ENCODE measurements around the gene SIVA1. TPM values are rescaled to one million over a fixed set of nuclear protein-coding genes. Genes with fewer than 3 reads are reported as not detected.

SIVA1 gene
- total and polyA plus RNA-seq, 4 donors: 67.4 to 115 (median 99.6) TPM

DNA sequence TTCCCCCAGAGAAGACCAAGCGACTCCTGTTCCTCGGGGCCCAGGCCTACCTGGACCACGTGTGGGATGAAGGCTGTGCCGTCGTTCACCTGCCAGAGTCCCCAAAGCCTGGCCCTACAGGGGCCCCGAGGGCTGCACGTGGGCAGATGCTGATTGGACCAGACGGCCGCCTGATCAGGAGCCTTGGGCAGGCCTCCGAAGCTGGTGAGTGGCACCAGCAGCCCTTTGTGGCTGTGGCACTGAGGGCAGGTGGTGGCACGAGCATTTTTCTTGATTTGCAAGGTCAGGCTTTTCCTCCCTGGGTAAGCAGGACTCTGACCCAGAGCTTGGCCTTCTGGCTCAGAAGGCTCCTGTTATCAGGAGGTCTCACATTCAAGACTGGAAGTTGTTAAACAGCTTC, 2.7 kb downstream of the SIVA1 start:
- no peaks in the 10 kb centered on the region for H3K27me3 ChIP-seq (ENCODE audit: control insufficient read depth in 4 of 4, insufficient read depth in 4 of 4, low read length in 3 of 4)
- H3K36me3 ChIP-seq (ENCODE audit: control insufficient read depth in 4 of 4, insufficient read depth in 3 of 4, low read depth in 1 of 4, low read length in 3 of 4): peaks cover 5 to 37% (median 18%) of the 10 kb centered on the region in 4 donors
- no peak overlapping the region for H3K4me3 ChIP-seq (ENCODE audit: low read depth in 1 of 3, low read length in 3 of 3)
- no peak for TF ChIP-seq FOXA1 (IDR thresholded peaks at IDR 0.05)
- peak in 1 of 2 donors; percentile 40 for TF ChIP-seq HNF4A (conservative IDR thresholded peaks at IDR 0.05)
- peaks cover 8 to 34% (median 31%) of the 10 kb centered on the region in 4 donors for H3K4me1 ChIP-seq (ENCODE audit: control insufficient read depth in 4 of 4, insufficient read depth in 4 of 4, low read length in 3 of 4)
- DNase-seq (ENCODE audit: low spot score): no peak
- H3K27ac ChIP-seq (ENCODE audit: low read depth in 1 of 2, low read length in 2 of 2): no peak overlapping the region
- H3K9ac ChIP-seq (ENCODE audit: low read depth in 1 of 2, low read length in 2 of 2): no peak overlapping the region
- 52% methylated on average over 11 of the region's 11 CpGs for WGBS
- H3K9me3 ChIP-seq (ENCODE audit: control insufficient read depth in 4 of 4, low read length in 3 of 4): no peaks in the 10 kb centered on the region

DNA sequence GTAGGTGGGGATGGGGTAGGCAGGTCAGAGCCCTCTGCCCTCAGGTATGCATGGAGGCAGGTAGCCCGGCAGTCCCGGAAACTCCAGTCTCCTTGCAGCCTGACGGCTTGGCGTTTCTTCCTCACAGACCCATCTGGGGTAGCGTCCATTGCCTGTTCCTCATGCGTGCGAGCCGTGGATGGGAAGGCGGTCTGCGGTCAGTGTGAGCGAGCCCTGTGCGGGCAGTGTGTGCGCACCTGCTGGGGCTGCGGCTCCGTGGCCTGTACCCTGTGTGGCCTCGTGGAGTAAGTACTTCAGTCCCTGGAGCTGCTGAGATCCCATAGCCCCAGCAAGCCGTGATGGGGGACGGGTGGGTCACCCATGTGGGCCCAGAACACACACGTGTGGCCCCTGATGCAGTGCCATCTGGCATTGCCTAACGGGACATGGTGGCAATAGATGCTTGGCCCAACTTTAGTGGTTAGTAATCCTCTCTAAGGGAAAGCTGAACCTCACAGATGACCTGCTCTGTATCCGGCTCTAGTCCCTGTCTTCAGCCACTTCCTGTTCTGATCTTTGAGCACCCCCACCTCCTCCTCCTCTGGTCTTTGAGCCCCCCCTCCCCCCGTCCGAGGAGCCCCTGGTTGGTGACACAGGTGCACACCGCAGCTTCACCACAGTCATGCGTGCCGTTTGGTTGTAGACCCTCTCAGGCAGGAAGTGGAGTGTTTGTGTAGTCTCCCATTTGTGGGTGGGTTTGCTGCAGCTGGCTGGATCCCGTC, 3.7 kb downstream of the SIVA1 start:
- H3K4me1 ChIP-seq (ENCODE audit: control insufficient read depth in 4 of 4, insufficient read depth in 4 of 4, low read length in 3 of 4): peaks cover 8 to 34% (median 31%) of the 10 kb centered on the region in 4 donors
- H3K27ac ChIP-seq (ENCODE audit: low read depth in 1 of 2, low read length in 2 of 2): no peak overlapping the region
- peaks cover 5 to 40% (median 18%) of the 10 kb centered on the region in 4 donors for H3K36me3 ChIP-seq (ENCODE audit: control insufficient read depth in 4 of 4, insufficient read depth in 3 of 4, low read depth in 1 of 4, low read length in 3 of 4)
- H3K4me3 ChIP-seq (ENCODE audit: low read depth in 1 of 3, low read length in 3 of 3): no peak overlapping the region
- no peak for TF ChIP-seq HNF4A (conservative IDR thresholded peaks at IDR 0.05)
- no peak for TF ChIP-seq HNF4G (IDR thresholded peaks at IDR 0.05)
- TF ChIP-seq FOXA2 (IDR thresholded peaks at IDR 0.05): no peak
- TF ChIP-seq SP1 (IDR thresholded peaks at IDR 0.05): no peak
- TF ChIP-seq TAF1 (conservative IDR thresholded peaks at IDR 0.05): no peak
- TF ChIP-seq, protein P1, sequence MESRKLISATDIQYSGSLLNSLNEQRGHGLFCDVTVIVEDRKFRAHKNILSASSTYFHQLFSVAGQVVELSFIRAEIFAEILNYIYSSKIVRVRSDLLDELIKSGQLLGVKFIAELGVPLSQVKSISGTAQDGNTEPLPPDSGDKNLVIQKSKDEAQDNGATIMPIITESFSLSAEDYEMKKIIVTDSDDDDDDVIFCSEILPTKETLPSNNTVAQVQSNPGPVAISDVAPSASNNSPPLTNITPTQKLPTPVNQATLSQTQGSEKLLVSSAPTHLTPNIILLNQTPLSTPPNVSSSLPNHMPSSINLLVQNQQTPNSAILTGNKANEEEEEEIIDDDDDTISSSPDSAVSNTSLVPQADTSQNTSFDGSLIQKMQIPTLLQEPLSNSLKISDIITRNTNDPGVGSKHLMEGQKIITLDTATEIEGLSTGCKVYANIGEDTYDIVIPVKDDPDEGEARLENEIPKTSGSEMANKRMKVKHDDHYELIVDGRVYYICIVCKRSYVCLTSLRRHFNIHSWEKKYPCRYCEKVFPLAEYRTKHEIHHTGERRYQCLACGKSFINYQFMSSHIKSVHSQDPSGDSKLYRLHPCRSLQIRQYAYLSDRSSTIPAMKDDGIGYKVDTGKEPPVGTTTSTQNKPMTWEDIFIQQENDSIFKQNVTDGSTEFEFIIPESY (IDR thresholded peaks at IDR 0.05): no peak
- TF ChIP-seq FOXA1 (IDR thresholded peaks at IDR 0.05): no peak
- TF ChIP-seq, protein P2, sequence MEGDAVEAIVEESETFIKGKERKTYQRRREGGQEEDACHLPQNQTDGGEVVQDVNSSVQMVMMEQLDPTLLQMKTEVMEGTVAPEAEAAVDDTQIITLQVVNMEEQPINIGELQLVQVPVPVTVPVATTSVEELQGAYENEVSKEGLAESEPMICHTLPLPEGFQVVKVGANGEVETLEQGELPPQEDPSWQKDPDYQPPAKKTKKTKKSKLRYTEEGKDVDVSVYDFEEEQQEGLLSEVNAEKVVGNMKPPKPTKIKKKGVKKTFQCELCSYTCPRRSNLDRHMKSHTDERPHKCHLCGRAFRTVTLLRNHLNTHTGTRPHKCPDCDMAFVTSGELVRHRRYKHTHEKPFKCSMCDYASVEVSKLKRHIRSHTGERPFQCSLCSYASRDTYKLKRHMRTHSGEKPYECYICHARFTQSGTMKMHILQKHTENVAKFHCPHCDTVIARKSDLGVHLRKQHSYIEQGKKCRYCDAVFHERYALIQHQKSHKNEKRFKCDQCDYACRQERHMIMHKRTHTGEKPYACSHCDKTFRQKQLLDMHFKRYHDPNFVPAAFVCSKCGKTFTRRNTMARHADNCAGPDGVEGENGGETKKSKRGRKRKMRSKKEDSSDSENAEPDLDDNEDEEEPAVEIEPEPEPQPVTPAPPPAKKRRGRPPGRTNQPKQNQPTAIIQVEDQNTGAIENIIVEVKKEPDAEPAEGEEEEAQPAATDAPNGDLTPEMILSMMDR (IDR thresholded peaks at IDR 0.05; ENCODE audit: low read depth, low read length, missing input control): no peak
- TF ChIP-seq EGR1 (IDR thresholded peaks at IDR 0.05; ENCODE audit: low read depth in 2 of 2): no peak
- TF ChIP-seq JUND (IDR thresholded peaks at IDR 0.05): no peak
- TF ChIP-seq GABPA (IDR thresholded peaks at IDR 0.05 in 1 of 2, conservative IDR thresholded peaks at IDR 0.05 in 1 of 2): no peak
- TF ChIP-seq, protein P3, sequence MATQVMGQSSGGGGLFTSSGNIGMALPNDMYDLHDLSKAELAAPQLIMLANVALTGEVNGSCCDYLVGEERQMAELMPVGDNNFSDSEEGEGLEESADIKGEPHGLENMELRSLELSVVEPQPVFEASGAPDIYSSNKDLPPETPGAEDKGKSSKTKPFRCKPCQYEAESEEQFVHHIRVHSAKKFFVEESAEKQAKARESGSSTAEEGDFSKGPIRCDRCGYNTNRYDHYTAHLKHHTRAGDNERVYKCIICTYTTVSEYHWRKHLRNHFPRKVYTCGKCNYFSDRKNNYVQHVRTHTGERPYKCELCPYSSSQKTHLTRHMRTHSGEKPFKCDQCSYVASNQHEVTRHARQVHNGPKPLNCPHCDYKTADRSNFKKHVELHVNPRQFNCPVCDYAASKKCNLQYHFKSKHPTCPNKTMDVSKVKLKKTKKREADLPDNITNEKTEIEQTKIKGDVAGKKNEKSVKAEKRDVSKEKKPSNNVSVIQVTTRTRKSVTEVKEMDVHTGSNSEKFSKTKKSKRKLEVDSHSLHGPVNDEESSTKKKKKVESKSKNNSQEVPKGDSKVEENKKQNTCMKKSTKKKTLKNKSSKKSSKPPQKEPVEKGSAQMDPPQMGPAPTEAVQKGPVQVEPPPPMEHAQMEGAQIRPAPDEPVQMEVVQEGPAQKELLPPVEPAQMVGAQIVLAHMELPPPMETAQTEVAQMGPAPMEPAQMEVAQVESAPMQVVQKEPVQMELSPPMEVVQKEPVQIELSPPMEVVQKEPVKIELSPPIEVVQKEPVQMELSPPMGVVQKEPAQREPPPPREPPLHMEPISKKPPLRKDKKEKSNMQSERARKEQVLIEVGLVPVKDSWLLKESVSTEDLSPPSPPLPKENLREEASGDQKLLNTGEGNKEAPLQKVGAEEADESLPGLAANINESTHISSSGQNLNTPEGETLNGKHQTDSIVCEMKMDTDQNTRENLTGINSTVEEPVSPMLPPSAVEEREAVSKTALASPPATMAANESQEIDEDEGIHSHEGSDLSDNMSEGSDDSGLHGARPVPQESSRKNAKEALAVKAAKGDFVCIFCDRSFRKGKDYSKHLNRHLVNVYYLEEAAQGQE (IDR thresholded peaks at IDR 0.05): no peak
- TF ChIP-seq, protein P4, sequence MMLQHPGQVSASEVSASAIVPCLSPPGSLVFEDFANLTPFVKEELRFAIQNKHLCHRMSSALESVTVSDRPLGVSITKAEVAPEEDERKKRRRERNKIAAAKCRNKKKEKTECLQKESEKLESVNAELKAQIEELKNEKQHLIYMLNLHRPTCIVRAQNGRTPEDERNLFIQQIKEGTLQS (IDR thresholded peaks at IDR 0.05): no peak
- TF ChIP-seq, protein P5, sequence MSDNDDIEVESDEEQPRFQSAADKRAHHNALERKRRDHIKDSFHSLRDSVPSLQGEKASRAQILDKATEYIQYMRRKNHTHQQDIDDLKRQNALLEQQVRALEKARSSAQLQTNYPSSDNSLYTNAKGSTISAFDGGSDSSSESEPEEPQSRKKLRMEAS (IDR thresholded peaks at IDR 0.05): no peak
- H3K9me3 ChIP-seq (ENCODE audit: control insufficient read depth in 4 of 4, low read length in 3 of 4): no peaks in the 10 kb centered on the region
- no peak overlapping the region for H3K9ac ChIP-seq (ENCODE audit: low read depth in 1 of 2, low read length in 2 of 2)
- 80% methylated on average over 27 of the region's 27 CpGs for WGBS
- no peak for DNase-seq (ENCODE audit: low spot score)
- no peaks in the 10 kb centered on the region for H3K27me3 ChIP-seq (ENCODE audit: control insufficient read depth in 4 of 4, insufficient read depth in 4 of 4, low read length in 3 of 4)
